GM19035 (cell line): ENCODE measurements around the gene TTC12.
A peak's percentile ranks its signal among the peaks of the same experiment; 100 is the strongest.
"Not testable (repeated sequence)": the region's sequence is repeated elsewhere in the genome, so short reads cannot be mapped to it uniquely, and the experiment has no call there.

Experiments used
- ATAC-seq: cut with Tn5 transposase; IDR thresholded peaks from one replicate; pipeline ENCODE4 v1.9.1; 2021; ENCODE audit not compliant: unreplicated experiment

Gene TTC12

GRCh38 chr11:113286009-113286408 lies 28.4 kb upstream of the TTC12 start:
- ATAC-seq = no peak

GRCh38 chr11:113286509-113287497 lies 27.6 kb upstream of the TTC12 start:
- ATAC-seq = no peak

GRCh38 chr11:113287801-113288200 lies 26.6 kb upstream of the TTC12 start:
- no peak for ATAC-seq

- ATAC-seq = no peak
These were observed 26.0 kb upstream of the TTC12 start for GRCh38 chr11:113288286-113288863.

- ATAC-seq = peak; percentile 94
These were observed 24.8 kb upstream of the TTC12 start for GRCh38 chr11:113289431-113290187.

GRCh38 chr11:113293936-113294335 lies 20.4 kb upstream of the TTC12 start:
- ATAC-seq = no peak

GRCh38 chr11:113295993-113296392 lies 18.4 kb upstream of the TTC12 start:
- ATAC-seq = no peak

GRCh38 chr11:113296447-113297205 lies 17.8 kb upstream of the TTC12 start:
- ATAC-seq = no peak

- ATAC-seq = not testable (repeated sequence)
These were observed 15.9 kb upstream of the TTC12 start for GRCh38 chr11:113298496-113298895.

- ATAC-seq = no peak
These were observed 9.5 kb upstream of the TTC12 start for GRCh38 chr11:113304916-113305315.

- peak; percentile 86 for ATAC-seq
These were observed 8.7 kb upstream of the TTC12 start for GRCh38 chr11:113305440-113306336.

- no peak for ATAC-seq
These were observed 5.8 kb upstream of the TTC12 start for GRCh38 chr11:113308601-113309000.

GRCh38 chr11:113311536-113311935 lies 2.8 kb upstream of the TTC12 start:
- no peak for ATAC-seq

- ATAC-seq = no peak
These were observed 782 bp upstream of the TTC12 start for GRCh38 chr11:113313601-113314000.

GRCh38 chr11:113314065-113314388 lies 356 bp upstream of the TTC12 start:
- no peak for ATAC-seq

GRCh38 chr11:113315811-113316210 lies 1.4 kb downstream of the TTC12 start:
- ATAC-seq = no peak

- ATAC-seq = no peak
These were observed 1.9 kb downstream of the TTC12 start for GRCh38 chr11:113316256-113316655.

- ATAC-seq = no peak
These were observed 3.0 kb downstream of the TTC12 start for GRCh38 chr11:113317339-113317738.

GRCh38 chr11:113319085-113319484 lies 4.7 kb downstream of the TTC12 start:
- no peak for ATAC-seq

GRCh38 chr11:113322158-113322557 lies 7.8 kb downstream of the TTC12 start:
- no peak for ATAC-seq
